Measurements from ENCODE around the gene BNIP2.

BNIP2 gene

GRCh38 chr15:59622289-59622688, 66.8 kb downstream of the BNIP2 start:
- ATAC-seq, result peak; percentile 72 to 87

DNA sequence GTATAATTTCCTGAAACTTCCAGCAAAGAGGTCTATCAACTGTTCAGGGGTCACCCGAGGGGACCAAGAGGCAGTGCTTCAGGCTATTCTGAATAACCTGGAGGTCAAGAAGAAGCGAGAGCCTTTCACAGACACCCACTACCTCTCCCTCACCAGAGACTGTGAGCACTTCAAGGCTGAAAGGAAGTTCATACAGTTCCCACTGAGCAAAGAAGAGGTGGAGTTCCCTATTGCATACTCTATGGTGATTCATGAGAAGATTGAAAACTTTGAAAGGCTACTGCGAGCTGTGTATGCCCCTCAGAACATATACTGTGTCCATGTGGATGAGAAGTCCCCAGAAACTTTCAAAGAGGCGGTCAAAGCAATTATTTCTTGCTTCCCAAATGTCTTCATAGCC, 70.7 kb downstream of the BNIP2 start:
- ATAC-seq, result no peak

DNA sequence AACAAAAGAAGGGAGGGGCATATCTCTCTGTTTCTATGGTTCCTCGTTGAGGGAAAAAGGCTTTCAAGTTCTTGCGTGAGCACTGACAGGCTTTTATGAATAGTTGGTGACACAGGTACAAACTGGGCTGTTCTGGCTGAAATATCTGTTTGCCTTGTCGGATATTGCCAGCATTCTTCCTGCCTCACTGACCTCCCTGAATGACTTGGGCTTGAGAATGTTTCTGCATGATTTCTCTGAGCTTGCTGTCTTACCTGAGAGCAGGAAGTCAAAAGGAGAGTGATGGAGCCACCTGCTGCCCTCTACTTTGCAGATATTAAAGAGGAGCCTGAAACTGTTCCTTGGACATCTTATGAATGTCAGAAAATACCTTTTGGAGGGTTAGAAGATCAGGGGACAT, 72.7 kb downstream of the BNIP2 start:
- no peak for ATAC-seq

DNA sequence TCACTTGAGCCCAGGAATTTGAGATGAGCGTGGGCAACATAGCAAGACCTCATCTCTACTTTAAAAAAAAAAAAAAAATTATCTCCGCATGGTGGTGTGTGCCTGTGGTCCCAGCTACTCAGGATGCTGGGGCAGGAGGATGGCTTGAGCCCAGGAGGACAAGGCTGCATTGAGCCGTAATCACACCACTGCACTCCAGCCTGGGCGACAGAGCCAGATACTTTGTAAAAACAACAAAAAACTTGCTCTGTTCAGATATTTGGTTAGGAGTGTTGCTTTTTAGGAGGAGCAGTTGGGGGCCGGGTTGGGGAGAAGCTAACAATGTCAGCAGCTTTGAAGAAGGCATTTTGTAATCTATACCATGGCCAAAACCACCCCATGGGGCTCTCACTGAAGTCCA, 73.5 kb downstream of the BNIP2 start:
- ATAC-seq, result no peak

DNA sequence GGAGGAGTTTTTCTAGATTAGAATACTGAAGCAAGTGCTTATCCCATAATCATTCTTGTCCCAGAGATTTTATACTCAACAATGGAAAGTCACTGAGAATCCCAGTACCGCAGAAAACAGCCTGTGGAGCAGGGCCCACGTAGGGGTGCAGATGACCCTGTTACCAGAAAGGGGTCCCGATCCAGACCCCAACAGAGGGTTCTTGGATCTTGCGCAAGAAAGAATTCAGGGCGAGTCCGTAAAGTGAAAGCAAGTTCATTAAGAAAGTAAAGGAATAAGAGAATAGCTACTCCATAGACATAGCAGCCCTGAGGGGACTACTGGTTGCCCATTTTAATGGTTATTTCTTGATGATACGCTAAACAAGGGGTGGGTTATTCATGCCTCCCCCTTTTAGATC, 75.0 kb downstream of the BNIP2 start:
- no peak for ATAC-seq

DNA sequence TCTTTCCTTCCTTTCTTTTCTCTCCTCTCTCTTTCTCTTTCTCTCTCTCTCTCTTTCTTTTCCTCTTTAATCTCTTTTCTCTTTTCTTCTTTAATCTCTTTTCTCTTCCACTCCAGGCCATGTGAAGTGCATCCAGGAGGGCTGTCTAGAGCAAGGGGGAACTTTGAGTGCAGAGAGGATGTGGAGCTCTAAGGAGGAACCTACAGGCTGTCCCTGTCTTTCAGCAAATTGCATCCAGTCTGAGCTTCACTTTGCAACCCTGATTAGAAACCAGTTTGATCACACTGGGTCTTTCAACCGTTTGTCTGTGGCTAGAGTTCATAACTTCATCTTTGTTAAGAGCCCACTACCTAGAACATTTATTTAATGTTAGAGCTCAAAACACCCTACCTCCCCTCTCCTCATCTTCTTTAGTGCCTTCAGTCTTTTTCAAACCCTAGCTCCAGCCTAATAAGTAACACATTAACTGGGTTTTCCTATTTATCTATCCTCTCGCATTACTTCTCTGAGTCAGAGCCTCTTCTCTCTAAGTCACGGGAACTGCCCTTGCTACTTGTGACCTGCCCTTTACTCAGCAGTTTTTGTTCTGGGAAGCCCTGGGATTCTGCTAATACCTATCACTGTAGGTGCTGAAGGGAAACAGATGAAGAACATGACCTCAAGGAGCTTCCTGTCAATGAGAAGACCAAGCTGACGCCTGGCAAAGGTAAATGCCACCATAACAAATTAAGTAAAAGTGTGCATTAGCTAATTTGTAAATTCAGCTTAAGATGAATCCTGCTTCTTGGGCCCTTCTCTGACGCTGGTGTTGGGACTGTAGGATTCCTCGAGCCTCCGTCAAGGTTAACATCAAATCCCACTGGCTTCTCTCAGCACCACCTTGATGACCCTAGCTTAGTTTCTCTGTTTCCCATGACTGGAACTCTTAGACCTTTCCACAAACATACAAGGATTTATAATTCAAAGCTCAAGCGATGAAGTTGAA, 77.6 kb downstream of the BNIP2 start, which contains the start of gene GCNT3:
TSS of gene GCNT3 (plus strand) at position 508 of the 985 bp plus-strand sequence. CDS start 6,456 bp downstream, outside the sequence.
- no peak for ATAC-seq

DNA sequence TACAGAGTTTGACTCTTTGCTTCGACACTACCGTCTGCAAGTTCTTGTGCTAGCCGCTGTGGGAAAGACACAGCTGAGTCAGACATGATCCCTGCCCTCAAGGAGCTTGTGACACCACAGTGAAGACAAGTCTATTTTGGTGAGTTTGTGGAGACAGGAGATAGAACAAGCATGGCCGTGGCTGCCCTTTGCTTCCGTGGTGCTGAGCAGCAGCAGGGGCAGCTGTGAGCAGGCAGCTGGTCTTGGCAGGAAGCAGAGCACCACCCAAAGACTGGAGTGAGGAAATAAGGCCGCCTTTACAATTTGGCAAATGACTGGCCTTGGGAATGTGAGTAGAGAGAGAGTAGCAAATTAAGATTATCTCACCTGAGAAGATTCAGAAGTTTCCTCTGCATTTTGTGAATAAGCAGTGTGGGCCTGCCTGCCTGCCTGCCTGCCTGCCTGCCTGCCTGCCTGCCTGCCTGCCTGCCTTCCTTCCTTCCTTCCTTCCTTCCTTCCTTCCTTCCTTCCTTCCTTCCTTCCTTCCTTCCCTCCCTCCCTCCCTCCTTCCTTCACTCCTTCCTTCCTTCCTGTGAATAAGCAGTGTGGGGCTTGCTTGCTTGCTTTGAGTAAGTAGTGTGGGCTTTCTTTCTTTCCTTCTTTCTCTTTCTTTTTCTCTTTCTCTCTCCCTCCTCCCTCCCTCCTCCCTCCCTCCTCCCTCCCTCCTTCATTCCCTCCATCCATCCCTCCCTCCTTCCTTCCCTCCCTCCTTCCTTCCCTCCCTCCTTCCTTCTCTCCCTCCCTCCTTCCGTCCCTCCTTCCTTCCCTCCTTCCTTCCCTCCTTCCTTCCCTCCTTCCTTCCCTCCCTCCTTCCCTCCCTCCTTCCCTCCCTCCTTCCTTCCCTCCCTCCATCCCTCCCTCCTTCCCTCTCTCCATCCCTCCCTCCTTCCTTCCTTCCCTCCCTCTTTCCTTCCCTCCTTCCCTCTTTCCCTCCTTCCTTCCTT, 79.1 kb downstream of the BNIP2 start:
- no peak for ATAC-seq
